ENCODE results near the gene CD27. TPM values are rescaled to one million over a fixed set of nuclear protein-coding genes. Genes with fewer than 3 reads are reported as not detected.
A peak's percentile ranks its signal among the peaks of the same experiment; 100 is the strongest.
"Not testable (repeated sequence)": the region's sequence is repeated elsewhere in the genome, so short reads cannot be mapped to it uniquely, and the experiment has no call there.

The CD27 gene
- total and polyA plus RNA-seq, 9 of the 15 experiments (the other 6 are each of a cell fraction or from before 2014, with no cell fraction given) = 0.24 TPM; not detected in 8

- no peak for TF ChIP-seq ZNF609 (CRISPR knock-in tag; IDR thresholded peaks at IDR 0.05; ENCODE audit: borderline replicate concordance)
- TF ChIP-seq SUPT5H (IDR thresholded peaks at IDR 0.05) = 0 out of 2 replicates have a peak, but pooled peaks have one; percentile 12
- no peak for TF ChIP-seq MXI1 (IDR thresholded peaks at IDR 0.05; ENCODE audit: low read depth, low read length)
- TF ChIP-seq ZBTB34 (CRISPR knock-in tag; IDR thresholded peaks at IDR 0.05) = no peak
- TF ChIP-seq BACH1 (tag; IDR thresholded peaks at IDR 0.05) = no peak
- TF ChIP-seq ZNF232 (CRISPR knock-in tag; IDR thresholded peaks at IDR 0.05) = no peak
- no peak for TF ChIP-seq RBM22 (IDR thresholded peaks at IDR 0.05; ENCODE audit: low read depth, low read length, poor library complexity, severe bottlenecking)
- TF ChIP-seq ZNF12 (CRISPR knock-in tag; IDR thresholded peaks at IDR 0.05) = no peak
- TF ChIP-seq SRSF1 (IDR thresholded peaks at IDR 0.05; ENCODE audit: low read depth, low read length) = no peak
- no peak for TF ChIP-seq ATF4 (CRISPR knock-in tag; IDR thresholded peaks at IDR 0.05)
- TF ChIP-seq ZNF174 (CRISPR knock-in tag; IDR thresholded peaks at IDR 0.05) = no peak
- no peak for TF ChIP-seq FOXJ3 (CRISPR knock-in tag; IDR thresholded peaks at IDR 0.05)
- TF ChIP-seq SRSF3 (IDR thresholded peaks at IDR 0.05; ENCODE audit: insufficient read depth, low read length) = no peak
Measured at GRCh38 chr12:6494968-6495367, 50.2 kb downstream of the CD27 start (continued).

GRCh38 chr12:6497291-6497690 lies 52.5 kb downstream of the CD27 start:
- H3K9ac ChIP-seq (ENCODE audit: insufficient read depth in 1 of 2, low read depth in 2 of 2, low read length in 2 of 2); BruUV-seq (replicated peaks); H3K9me1 ChIP-seq (ENCODE audit: control insufficient read depth, insufficient read depth, low read length); H4K20me1 ChIP-seq (replicated peaks; ENCODE audit: control insufficient read depth, insufficient read depth, low read length); in situ Hi-C loops (cut with MboI); H2AFZ ChIP-seq (ENCODE audit: low read depth, low read length); H3K9me3 ChIP-seq (replicated peaks; ENCODE audit: control insufficient read depth, insufficient read depth, low read depth, low read length); H3K27ac ChIP-seq (ENCODE audit: extremely low read depth, low read depth, low read length); H3K27me3 ChIP-seq (ENCODE audit: control insufficient read depth in 2 of 2, insufficient read depth in 2 of 2, low read length in 2 of 2); intact Hi-C loops (cut with micrococcal nuclease); FAIRE-seq; DNase-seq (ENCODE audit: extremely low read depth in 1 of 4, low spot score in 3 of 4); ATAC-seq; H3K4me2 ChIP-seq (ENCODE audit: insufficient read depth, low read length); CTCF ChIA-PET (ENCODE audit: low intra/inter-chr PET ratio); H3K4me3 ChIP-seq: not testable (repeated sequence)
- H3K79me2 ChIP-seq (ENCODE audit: control insufficient read depth, insufficient read depth, low read length) = peaks cover 56% of the 10 kb centered on the region
- H3K36me3 ChIP-seq (ENCODE audit: control insufficient read depth, insufficient read depth, low read length) = peaks cover 64% of the 10 kb centered on the region; the same call in 2 of the 3 replicates
- POLR2A ChIA-PET = interaction anchor here (0.6 kb wide), 1 partner anchor 18 kb away, joined by 3 read pairs; no protein-coding TSS in a partner anchor
- 87% methylated on average over 3 of the region's 3 CpGs for WGBS (ENCODE audit: insufficient coverage, low coverage, missing lambda C conversion rate)
- H3K4me1 ChIP-seq (replicated peaks in 1 of 2; ENCODE audit: control insufficient read depth in 2 of 2, insufficient read depth in 2 of 2, low read length in 2 of 2) = peaks cover 0 to 12% of the 10 kb centered on the region in 2 experiments; a peak in 2 of 5 replicates

Measured in K562 (cell line).